Ishikawa (cell line): ENCODE data around the gene JOSD2.

Experiments
- CEBPB ChIP-seq: IDR thresholded peaks from 2 replicates; pipeline ENCODE4 v1.6.1; 2012
- CREB1 ChIP-seq: IDR thresholded peaks from 2 replicates; pipeline ENCODE4 v1.6.1; 2012; ENCODE audit warnings: low read depth
- EGR1 ChIP-seq: IDR thresholded peaks from 2 replicates; pipeline ENCODE4 v1.6.1; 2012
- EP300 ChIP-seq: IDR thresholded peaks from 2 replicates; pipeline ENCODE4 v1.6.1; 2012; ENCODE audit warnings: borderline replicate concordance
- FOXM1 ChIP-seq: IDR thresholded peaks from 2 replicates; pipeline ENCODE4 v1.6.1; 2012; ENCODE audit warnings: low read depth, borderline replicate concordance
- MAX ChIP-seq: IDR thresholded peaks from 2 replicates; pipeline ENCODE4 v1.6.1; 2012
- NFIC ChIP-seq: IDR thresholded peaks from 2 replicates; pipeline ENCODE4 v1.6.1; 2012
- RAD21 ChIP-seq: IDR thresholded peaks from 2 replicates; pipeline ENCODE4 v1.6.1; 2012; ENCODE audit warnings: low read depth
- REST ChIP-seq: IDR thresholded peaks from 2 replicates; pipeline ENCODE4 v1.6.1; 2012; ENCODE audit warnings: low read depth, mild to moderate bottlenecking
- TAF1 ChIP-seq: IDR thresholded peaks from 2 replicates; pipeline ENCODE4 v1.6.1; 2012; ENCODE audit warnings: low read depth, mild to moderate bottlenecking
- TCF12 ChIP-seq: IDR thresholded peaks from 2 replicates; pipeline ENCODE4 v1.6.1; 2012; ENCODE audit warnings: low read depth
- TEAD4 ChIP-seq: IDR thresholded peaks from 2 replicates; pipeline ENCODE4 v1.6.1; 2012
- YY1 ChIP-seq: IDR thresholded peaks from 2 replicates; pipeline ENCODE4 v1.6.1; 2012; ENCODE audit warnings: low read depth
- ZBTB7A ChIP-seq: IDR thresholded peaks from 2 replicates; pipeline ENCODE4 v1.6.1; 2012; ENCODE audit warnings: low read depth
- TF ChIP-seq, protein P1 (sequence below): IDR thresholded peaks from 2 replicates; pipeline ENCODE4 v1.6.1; 2012

Gene JOSD2

GRCh38 chr19:50492303-50493052, 18.5 kb downstream of the JOSD2 start:
- TF ChIP-seq EGR1 (no peak), RAD21 (no peak), EP300 (no peak), CEBPB (no peak), TCF12 (no peak), MAX (no peak)

GRCh38 chr19:50490991-50491472, 20.0 kb downstream of the JOSD2 start:
- no peak for TF ChIP-seq MAX
- no peak for TF ChIP-seq YY1
- no peak for TF ChIP-seq REST
- TF ChIP-seq TAF1: no peak
- TF ChIP-seq, protein P1, sequence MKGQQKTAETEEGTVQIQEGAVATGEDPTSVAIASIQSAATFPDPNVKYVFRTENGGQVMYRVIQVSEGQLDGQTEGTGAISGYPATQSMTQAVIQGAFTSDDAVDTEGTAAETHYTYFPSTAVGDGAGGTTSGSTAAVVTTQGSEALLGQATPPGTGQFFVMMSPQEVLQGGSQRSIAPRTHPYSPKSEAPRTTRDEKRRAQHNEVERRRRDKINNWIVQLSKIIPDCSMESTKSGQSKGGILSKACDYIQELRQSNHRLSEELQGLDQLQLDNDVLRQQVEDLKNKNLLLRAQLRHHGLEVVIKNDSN: no peak
- no peak for TF ChIP-seq CREB1

DNA sequence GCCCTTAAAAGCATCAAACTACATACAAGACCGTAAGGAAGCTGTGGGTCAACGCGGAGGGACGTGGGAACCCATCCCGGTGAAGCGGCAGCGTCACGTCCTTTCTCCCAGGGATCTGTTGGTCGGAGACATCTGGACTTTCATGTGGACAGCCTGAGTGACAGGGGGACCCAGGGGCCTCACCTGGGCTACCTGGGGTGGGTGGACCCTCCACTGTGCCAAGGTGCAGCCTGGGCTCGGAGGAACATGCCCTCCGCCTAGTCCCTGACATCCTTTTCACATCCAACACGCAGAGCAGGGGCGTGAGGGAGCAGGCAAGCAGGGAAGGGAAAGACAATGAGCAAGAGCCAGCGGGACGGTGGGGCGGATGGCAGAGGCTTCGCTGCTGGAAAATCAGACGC, 20.6 kb downstream of the JOSD2 start:
- TF ChIP-seq YY1 (no peak), TAF1 (no peak), REST (no peak), TEAD4 (no peak), MAX (no peak), CREB1 (no peak), RAD21 (no peak), ZBTB7A (no peak), NFIC (no peak), FOXM1 (no peak), CEBPB (no peak), TCF12 (no peak), EP300 (no peak), EGR1 (no peak)
- TF ChIP-seq, protein P1: no peak

GRCh38 chr19:50489461-50490011, 21.5 kb downstream of the JOSD2 start:
- TF ChIP-seq FOXM1: no peak
- no peak for TF ChIP-seq YY1

DNA sequence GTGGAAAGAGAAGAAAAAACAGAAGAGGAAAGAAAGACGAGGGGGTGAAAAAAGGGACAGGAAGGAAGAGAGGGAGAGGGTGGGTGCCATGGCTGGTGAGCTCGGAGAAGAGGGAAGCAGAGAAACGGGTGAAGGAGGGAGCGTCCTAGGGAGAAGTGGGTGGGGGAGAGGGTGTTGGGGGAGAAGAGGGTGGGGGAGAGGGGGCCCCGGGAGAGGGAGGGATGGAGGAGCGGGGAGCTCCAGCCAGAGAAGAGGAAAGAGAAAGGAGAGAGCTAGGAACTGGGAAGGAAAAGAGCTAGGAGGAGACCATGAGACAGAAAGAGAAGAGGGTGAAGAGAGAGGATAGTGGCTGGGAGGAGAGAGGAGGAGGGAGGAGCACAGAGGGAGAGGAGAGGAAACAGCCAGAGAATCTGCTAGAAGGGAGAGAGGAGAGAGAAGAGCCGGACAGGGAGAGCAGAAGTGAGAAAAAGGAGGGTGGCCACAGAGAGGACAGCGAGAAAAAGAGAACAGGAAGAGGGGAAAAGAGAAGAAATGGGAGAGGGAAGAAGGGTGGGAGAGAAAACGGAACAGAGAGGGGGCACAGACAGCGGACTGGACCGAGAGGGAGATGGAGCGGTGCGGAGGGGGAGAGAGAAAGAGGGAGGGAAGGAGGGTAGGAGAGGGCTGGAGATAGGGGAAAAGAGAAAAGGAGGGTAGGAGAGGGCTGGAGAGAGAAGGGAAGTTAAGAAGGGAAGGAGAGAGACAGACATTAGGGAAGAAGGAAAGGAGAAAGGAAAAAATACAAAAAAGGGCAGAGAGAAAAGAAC, 22.4 kb downstream of the JOSD2 start:
- no peak for TF ChIP-seq TEAD4
- no peak for TF ChIP-seq EGR1
- TF ChIP-seq FOXM1: no peak
- TF ChIP-seq REST: no peak
- no peak for TF ChIP-seq CREB1
- no peak for TF ChIP-seq NFIC
- TF ChIP-seq, protein P1: no peak
- TF ChIP-seq MAX: no peak
- TF ChIP-seq RAD21: no peak
- no peak for TF ChIP-seq ZBTB7A
